ENCODE data around the gene CARNS1. TPM values are rescaled to one million over a fixed set of nuclear protein-coding genes. Genes with fewer than 3 reads are reported as not detected.

Gene CARNS1
- total and polyA plus RNA-seq, 2 of the 8 experiments (the other 6 are each of a cell fraction or from before 2014, with no cell fraction given), result 0.82 to 1.1 TPM

DNA sequence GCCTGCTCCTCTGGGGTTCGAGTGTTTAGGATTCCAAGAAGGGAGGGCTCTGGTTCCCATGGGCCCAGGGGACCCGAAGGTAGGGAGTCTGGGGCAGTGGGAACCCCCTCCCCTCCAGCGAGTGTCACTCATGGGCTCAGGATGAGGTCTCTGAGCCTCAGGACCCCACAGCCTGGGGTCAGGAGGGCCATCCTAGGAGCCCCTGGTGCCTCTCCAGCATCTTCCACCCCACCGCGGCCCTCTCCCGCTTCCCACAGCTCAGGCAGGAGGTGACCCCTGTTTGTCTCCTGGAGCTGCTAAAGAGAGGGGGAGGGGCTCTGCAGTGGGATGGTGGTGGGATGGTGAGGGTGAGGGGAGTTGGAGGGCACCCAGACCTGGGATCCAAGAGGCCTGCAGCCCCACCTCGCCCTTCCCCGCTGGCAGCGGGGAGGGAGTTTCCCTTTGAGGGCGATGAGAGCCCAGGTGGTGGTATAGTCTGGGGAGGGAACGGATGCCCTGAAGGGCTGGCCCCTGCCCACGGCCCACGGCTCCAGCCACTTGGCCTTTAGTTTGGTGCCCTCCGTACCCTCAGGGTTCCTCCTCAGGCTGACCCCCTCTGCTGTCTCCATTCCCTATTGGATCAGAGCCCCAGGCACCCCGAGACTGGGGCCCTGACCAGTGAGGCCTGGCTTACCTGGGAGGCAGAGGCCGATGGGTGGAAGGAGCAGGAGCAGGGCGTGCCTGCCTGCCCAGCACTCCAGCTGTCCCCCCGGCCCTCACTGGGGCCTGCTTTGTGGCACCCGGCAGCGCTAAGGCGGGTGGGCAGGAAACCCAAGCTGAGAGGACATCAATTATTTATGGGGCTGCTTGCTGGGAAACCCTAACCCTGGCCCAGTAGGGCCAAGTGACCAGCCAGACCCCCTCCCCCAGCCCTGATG is 38.6 kb downstream of the CARNS1 start:
- CTCF ChIA-PET (ENCODE audit: partially characterized antibody), result no interaction called here

More for the DNA sequence above, 38.6 kb downstream of the CARNS1 start:
- Histone ChIP-seq H4K20me1 (replicated peaks in 1 of 2; ENCODE audit: control insufficient read depth in 1 of 2, insufficient read depth in 2 of 2, low read length in 2 of 2) (no peaks in the 10 kb centered on the region), H2BK120ac (replicated peaks; ENCODE audit: low read depth, low read length) (no peak overlapping the region), H3K23ac (ENCODE audit: insufficient read length) (no peak overlapping the region), H2AFZ (ENCODE audit: low read length) (no peak overlapping the region), H2BK12ac (ENCODE audit: low read depth, low read length) (no peak overlapping the region), H3K4me3 (ENCODE audit: extremely low read depth in 1 of 4, insufficient read depth in 2 of 4, low read depth in 3 of 4, low read length in 4 of 4) (no peak overlapping the region), H3K9me3 (ENCODE audit: insufficient read depth in 2 of 2, low read depth in 1 of 2, low read length in 1 of 2) (no peaks in the 10 kb centered on the region), H3K27ac (ENCODE audit: low read depth, low read length) (no peak overlapping the region), H4K5ac (ENCODE audit: insufficient read length, low read depth, low read length) (no peak overlapping the region), H3K36me3 (ENCODE audit: control insufficient read depth in 2 of 4, insufficient read depth in 4 of 4, low read length in 3 of 4) (no peaks in the 10 kb centered on the region), H4K8ac (ENCODE audit: extremely low read depth, insufficient read depth, low read length) (peak overlapping the region; percentile 71), H3K4ac (replicated peaks; ENCODE audit: insufficient read length, low read depth, low read length) (no peak overlapping the region), H4K91ac (replicated peaks; ENCODE audit: insufficient read length, low read length) (no peak overlapping the region), H2BK15ac (ENCODE audit: low read length) (no peak overlapping the region), H3K23me2 (ENCODE audit: low read depth, low read length) (no peaks in the 10 kb centered on the region), H3K4me1 (replicated peaks in 1 of 4; ENCODE audit: control insufficient read depth in 3 of 4, insufficient read depth in 4 of 4, low read length in 3 of 4) (no peaks in the 10 kb centered on the region), H3K56ac (replicated peaks; ENCODE audit: insufficient read length, low read depth, low read length) (no peak overlapping the region), H3K18ac (ENCODE audit: extremely low read depth, low read length) (no peak overlapping the region), H3K14ac (ENCODE audit: insufficient read length) (no peak overlapping the region), H2AK5ac (ENCODE audit: low read depth, low read length) (no peak overlapping the region), H3K27me3 (replicated peaks in 1 of 4; ENCODE audit: control insufficient read depth in 3 of 4, extremely low read depth in 1 of 4, insufficient read depth in 3 of 4, low read length in 3 of 4) (no peaks in the 10 kb centered on the region), H3K79me2 (ENCODE audit: control insufficient read depth in 1 of 2, insufficient read depth in 2 of 2, low read length in 2 of 2) (no peaks in the 10 kb centered on the region), H2BK5ac (ENCODE audit: low read depth, low read length) (no peak overlapping the region), H3K4me2 (ENCODE audit: insufficient read depth in 1 of 2, low read depth in 2 of 2, low read length in 2 of 2) (no peak overlapping the region), H3K9ac (replicated peaks in 1 of 4; ENCODE audit: extremely low read depth in 1 of 4, low read depth in 3 of 4, low read length in 3 of 4) (no peak overlapping the region), H2BK20ac (ENCODE audit: low read length) (no peak overlapping the region), H3K79me1 (ENCODE audit: low read depth, low read length) (no peaks in the 10 kb centered on the region)
- TF ChIP-seq, protein P1, sequence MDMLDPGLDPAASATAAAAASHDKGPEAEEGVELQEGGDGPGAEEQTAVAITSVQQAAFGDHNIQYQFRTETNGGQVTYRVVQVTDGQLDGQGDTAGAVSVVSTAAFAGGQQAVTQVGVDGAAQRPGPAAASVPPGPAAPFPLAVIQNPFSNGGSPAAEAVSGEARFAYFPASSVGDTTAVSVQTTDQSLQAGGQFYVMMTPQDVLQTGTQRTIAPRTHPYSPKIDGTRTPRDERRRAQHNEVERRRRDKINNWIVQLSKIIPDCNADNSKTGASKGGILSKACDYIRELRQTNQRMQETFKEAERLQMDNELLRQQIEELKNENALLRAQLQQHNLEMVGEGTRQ (IDR thresholded peaks at IDR 0.05; ENCODE audit: low read length), result no peak
- no peak for TF ChIP-seq MAFK (IDR thresholded peaks at IDR 0.05; ENCODE audit: low read depth, low read length)
- no peak for TF ChIP-seq KDM1A (IDR thresholded peaks at IDR 0.05; ENCODE audit: borderline replicate concordance, low read length)
- no peak for TF ChIP-seq SAP30 (IDR thresholded peaks at IDR 0.05; ENCODE audit: insufficient read depth, insufficient replicate concordance, low read length)
- POLR2A ChIA-PET (ENCODE audit: partially characterized antibody), result interaction anchor here (0.9 to 4.3 kb wide), 4 partner anchors 13 to 62 kb away, joined by 3 to 27 read pairs (median 3); partner anchors contain the start of genes PTPRCAP and RAD9A
- no peak for DNase-seq (ENCODE audit: low read depth in 1 of 2, low spot score in 2 of 2)
- FAIRE-seq, result no peak
- 92% methylated on average over 21 of the region's 21 CpGs; no CpG with 5 or more reads in 1 of the 2 experiments for WGBS, 2 experiments (ENCODE audit: extremely low coverage in 1 of 2, insufficient coverage in 1 of 2, insufficient read length in 1 of 2, insufficient replicate concordance in 2 of 2, low coverage in 1 of 2, low lambda C conversion rate in 2 of 2, missing lambda C conversion rate in 1 of 2)
